Cardiac muscle cell (in vitro differentiated cells and primary cell): ENCODE results near the gene SPRR4. TPM values are rescaled to one million over a fixed set of nuclear protein-coding genes. Genes with fewer than 3 reads are reported as not detected.
A peak's percentile ranks its signal among the peaks of the same experiment; 100 is the strongest.

Experiments
- DNase-seq, 2 donors: peaks; one replicate each; pipeline versions ENCODE4 v3.0.0 to v3.0.0-alpha.2; 2010 to 2017; ENCODE audit warnings: low read depth in 1 of 2, low spot score in 1 of 2
- H3K27ac ChIP-seq: fragments of 200-600 bp; sonication (generic); 2 replicates; pipeline ENCODE4 v1.5.1; 2016
- H3K27me3 ChIP-seq: fragments of 200-600 bp; sonication (generic); 2 replicates; pipeline ENCODE4 v1.6.0; 2016; ENCODE audit warnings: control low read depth
- H3K36me3 ChIP-seq: fragments of 200-600 bp; sonication (generic); 2 replicates; pipeline ENCODE4 v1.5.1; 2016; ENCODE audit warnings: control low read depth
- H3K4me1 ChIP-seq: fragments of 200-600 bp; sonication (generic); 2 replicates; pipeline ENCODE4 v1.8.1; 2017; ENCODE audit warnings: low read depth, mild to moderate bottlenecking, mixed run types
- H3K4me3 ChIP-seq: fragments of 200-600 bp; sonication (generic); 2 replicates; pipeline ENCODE4 v1.5.1; 2016; ENCODE audit warnings: mild to moderate bottlenecking
- H3K9me3 ChIP-seq: fragments of 200-600 bp; sonication (generic); 2 replicates; pipeline ENCODE4 v1.5.1; 2017; ENCODE audit warnings: low read depth, mild to moderate bottlenecking, control low read depth
- polyA plus RNA-seq: library from polyadenylated mRNA; unstranded; fragments of >200 nt; fragmentation: Nextera tagmentation; extraction: Ambion mirVana; gene quantifications from 2 replicates; pipeline ENCODE4 v1.2.1, GENCODE V29; 2016
- total RNA-seq: library from RNA; depleted of rRNA; stranded (reverse); fragments of >200 nt; gene quantifications from 2 replicates; pipeline ENCODE4 v1.2.3, GENCODE V29; 2016
- TF ChIP-seq, protein P1 (sequence below): IDR thresholded peaks from 2 replicates; pipeline ENCODE4 v1.5.1; 2012; ENCODE audit warnings: low read depth, mild to moderate bottlenecking, low read length

The SPRR4 gene, protein sequence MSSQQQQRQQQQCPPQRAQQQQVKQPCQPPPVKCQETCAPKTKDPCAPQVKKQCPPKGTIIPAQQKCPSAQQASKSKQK
- total RNA-seq (not detected in 2 replicates), polyA plus RNA-seq (not detected in 2 replicates)

DNA sequence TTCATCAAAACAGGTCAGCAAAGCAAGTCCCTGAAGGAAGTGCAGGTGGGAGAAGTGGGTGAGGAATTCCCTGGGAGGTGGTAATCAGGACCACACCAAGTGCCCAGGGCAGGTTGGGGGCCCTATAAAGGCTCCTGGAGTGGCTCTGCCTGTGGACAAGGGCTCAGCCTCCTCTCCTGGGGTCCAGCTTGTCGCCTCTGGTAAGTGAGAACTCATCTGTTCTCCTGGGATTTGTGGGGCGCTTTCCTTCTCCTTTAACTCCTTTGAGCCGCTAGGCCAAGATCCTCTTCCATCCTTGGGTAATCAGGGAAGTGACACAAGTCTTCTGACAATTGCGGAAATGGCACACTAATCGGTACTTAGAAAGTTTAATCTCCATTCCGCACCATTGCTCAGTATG is at the start of gene SPRR4:
Gene SPRR4 (plus strand): TSS at position 154 of the 400 bp plus-strand sequence. CDS start 1,243 bp downstream, outside the sequence.
- no peaks in the 10 kb centered on the region for H3K36me3 ChIP-seq
- no peak for DNase-seq
- H3K27me3 ChIP-seq: no peaks in the 10 kb centered on the region
- no peak within 1 kb of the TSS for H3K27ac ChIP-seq
- no peak within 1 kb of the TSS for H3K4me3 ChIP-seq
- no peaks in the 10 kb centered on the region for H3K9me3 ChIP-seq
- TF ChIP-seq, protein P1, sequence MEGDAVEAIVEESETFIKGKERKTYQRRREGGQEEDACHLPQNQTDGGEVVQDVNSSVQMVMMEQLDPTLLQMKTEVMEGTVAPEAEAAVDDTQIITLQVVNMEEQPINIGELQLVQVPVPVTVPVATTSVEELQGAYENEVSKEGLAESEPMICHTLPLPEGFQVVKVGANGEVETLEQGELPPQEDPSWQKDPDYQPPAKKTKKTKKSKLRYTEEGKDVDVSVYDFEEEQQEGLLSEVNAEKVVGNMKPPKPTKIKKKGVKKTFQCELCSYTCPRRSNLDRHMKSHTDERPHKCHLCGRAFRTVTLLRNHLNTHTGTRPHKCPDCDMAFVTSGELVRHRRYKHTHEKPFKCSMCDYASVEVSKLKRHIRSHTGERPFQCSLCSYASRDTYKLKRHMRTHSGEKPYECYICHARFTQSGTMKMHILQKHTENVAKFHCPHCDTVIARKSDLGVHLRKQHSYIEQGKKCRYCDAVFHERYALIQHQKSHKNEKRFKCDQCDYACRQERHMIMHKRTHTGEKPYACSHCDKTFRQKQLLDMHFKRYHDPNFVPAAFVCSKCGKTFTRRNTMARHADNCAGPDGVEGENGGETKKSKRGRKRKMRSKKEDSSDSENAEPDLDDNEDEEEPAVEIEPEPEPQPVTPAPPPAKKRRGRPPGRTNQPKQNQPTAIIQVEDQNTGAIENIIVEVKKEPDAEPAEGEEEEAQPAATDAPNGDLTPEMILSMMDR: no peak
- no peaks in the 10 kb centered on the region for H3K4me1 ChIP-seq

DNA sequence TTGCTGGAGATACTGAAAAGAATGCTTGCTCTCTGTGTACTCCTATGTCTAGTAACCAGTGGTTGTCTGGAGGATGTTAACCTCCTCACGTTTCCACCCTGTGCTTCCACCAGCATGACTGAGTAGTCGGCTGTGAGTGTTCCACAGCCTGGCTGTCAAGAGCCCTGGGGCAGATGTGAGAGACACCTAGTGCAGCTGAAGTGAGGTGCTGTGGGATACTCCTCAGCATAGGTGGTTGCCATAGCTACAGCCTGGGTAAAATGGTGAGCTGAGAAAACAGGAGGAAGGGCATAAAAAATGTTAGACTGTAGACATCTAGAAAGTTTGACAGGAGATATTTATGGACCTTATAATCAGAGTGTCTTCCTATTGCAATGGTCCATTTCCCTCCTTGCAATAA is 46.3 kb upstream of the SPRR4 start:
- Histone ChIP-seq H3K27ac (no peak overlapping the region), H3K4me1 (no peaks in the 10 kb centered on the region), H3K27me3 (no peaks in the 10 kb centered on the region), H3K36me3 (no peaks in the 10 kb centered on the region), H3K9me3 (no peaks in the 10 kb centered on the region), H3K4me3 (no peak overlapping the region)
- DNase-seq: no peak
- TF ChIP-seq, protein P1: no peak

DNA sequence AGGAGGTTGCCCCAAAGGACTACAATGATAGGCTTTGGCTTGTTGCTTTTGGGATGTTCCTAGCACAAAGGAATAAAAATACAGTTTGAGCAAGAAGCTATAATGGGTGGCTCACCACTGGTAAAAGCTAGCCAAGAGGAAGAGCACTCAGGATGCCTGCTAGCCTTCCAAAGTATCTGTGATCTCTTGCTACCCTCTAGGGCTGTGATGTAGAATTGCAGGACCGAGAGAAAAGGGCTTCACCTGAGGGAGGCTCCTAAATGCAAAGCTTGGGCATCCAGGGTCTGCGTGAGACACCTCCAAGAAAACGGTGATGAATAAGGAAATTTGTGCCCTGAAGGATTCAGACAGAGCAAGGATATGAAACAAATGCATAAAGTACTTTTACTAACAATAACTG is 44.4 kb upstream of the SPRR4 start:
- peak in 1 of 2 donors; percentile 2 for DNase-seq
- Histone ChIP-seq H3K27me3 (no peaks in the 10 kb centered on the region), H3K4me3 (no peak overlapping the region), H3K36me3 (no peaks in the 10 kb centered on the region), H3K9me3 (no peaks in the 10 kb centered on the region), H3K4me1 (no peaks in the 10 kb centered on the region), H3K27ac (no peak overlapping the region)
- TF ChIP-seq, protein P1: no peak

DNA sequence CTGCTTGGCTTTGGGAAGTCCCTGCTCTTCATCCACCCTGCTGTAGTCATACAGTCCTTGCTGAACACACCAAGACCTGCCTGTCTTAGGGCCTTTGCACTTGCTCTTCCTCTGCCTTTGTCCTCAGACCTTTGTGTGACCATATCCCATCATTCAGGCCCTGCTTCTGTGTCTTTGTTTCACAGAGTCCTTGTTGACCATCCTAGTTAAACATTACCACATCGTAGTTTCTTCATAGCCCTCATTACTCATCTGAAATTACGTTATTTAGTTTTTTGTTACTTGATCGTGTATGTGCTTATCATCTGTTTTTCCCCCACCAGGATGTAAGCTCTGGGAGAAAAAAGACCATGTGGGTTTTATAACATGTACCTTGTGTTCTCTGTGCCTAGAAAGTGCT is 41.8 kb upstream of the SPRR4 start:
- TF ChIP-seq, protein P1: no peak
- H3K9me3 ChIP-seq: no peaks in the 10 kb centered on the region
- no peaks in the 10 kb centered on the region for H3K36me3 ChIP-seq
- no peak overlapping the region for H3K4me3 ChIP-seq
- H3K27me3 ChIP-seq: no peaks in the 10 kb centered on the region
- DNase-seq: no peak
- no peak overlapping the region for H3K27ac ChIP-seq
- H3K4me1 ChIP-seq: no peaks in the 10 kb centered on the region

DNA sequence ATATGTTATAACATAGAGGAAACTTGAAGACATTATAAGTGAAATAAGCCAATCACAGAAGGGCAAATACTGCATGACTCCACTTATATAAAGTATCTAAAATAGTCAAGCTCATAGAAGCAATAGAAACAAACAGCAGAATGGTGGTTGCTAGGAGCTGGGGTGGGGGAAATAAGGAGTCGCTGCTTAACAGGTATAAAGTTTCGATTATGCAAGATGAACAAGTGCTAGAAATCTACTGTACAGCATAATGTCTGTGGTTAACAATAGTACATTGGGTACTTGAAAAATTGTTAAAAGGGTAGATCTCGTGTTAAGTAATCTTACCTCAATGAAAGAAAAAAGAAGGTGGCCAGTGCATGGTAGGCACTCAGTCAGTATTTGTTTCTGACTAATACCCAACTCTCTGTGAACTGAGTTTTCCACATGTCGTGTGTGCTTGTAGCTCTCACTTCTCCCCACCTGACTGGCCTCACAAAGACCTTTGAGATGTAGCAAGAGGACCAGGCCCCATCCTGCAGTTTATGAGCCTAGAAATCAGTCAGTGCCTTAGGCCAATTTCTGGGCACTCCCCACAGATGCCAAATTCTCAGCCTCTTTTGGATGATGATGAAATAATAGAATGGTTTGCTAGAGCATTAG is 38.2 kb upstream of the SPRR4 start:
- no peaks in the 10 kb centered on the region for H3K9me3 ChIP-seq
- TF ChIP-seq, protein P1: no peak
- no peak overlapping the region for H3K27ac ChIP-seq
- no peaks in the 10 kb centered on the region for H3K4me1 ChIP-seq
- no peaks in the 10 kb centered on the region for H3K36me3 ChIP-seq
- no peaks in the 10 kb centered on the region for H3K27me3 ChIP-seq
- no peak for DNase-seq
- no peak overlapping the region for H3K4me3 ChIP-seq
